Esophagus squamous epithelium (tissue), 4 donors: Measurements from ENCODE around the gene KLHL35.

Experiments
- POLR2A ChIP-seq, 4 donors: fragments of 450-650 bp; IDR thresholded peaks; one replicate each; pipeline ENCODE4 v1.6.1; 2017; ENCODE audit warnings: antibody characterized with exemption in 4 of 4, mild to moderate bottlenecking in 4 of 4, moderate library complexity in 3 of 4
- TF ChIP-seq, protein P1 (sequence below), 6 experiments: fragments of 450-650 bp in 4 of 6; fragments of 200-600 bp in 2 of 6; sonication (generic) in 2 of 6; IDR thresholded peaks; one replicate each; pipeline ENCODE4 v1.5.1; 2016 to 2019; ENCODE audit warnings: antibody characterized with exemption in 6 of 6, mild to moderate bottlenecking in 4 of 6, moderate library complexity in 4 of 6

- TF ChIP-seq POLR2A (IDR thresholded peaks at IDR 0.05), result no peak
- TF ChIP-seq, protein P1, sequence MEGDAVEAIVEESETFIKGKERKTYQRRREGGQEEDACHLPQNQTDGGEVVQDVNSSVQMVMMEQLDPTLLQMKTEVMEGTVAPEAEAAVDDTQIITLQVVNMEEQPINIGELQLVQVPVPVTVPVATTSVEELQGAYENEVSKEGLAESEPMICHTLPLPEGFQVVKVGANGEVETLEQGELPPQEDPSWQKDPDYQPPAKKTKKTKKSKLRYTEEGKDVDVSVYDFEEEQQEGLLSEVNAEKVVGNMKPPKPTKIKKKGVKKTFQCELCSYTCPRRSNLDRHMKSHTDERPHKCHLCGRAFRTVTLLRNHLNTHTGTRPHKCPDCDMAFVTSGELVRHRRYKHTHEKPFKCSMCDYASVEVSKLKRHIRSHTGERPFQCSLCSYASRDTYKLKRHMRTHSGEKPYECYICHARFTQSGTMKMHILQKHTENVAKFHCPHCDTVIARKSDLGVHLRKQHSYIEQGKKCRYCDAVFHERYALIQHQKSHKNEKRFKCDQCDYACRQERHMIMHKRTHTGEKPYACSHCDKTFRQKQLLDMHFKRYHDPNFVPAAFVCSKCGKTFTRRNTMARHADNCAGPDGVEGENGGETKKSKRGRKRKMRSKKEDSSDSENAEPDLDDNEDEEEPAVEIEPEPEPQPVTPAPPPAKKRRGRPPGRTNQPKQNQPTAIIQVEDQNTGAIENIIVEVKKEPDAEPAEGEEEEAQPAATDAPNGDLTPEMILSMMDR (IDR thresholded peaks at IDR 0.05), result no peak
These were observed 34.9 kb upstream of the KLHL35 start for GRCh38 chr11:75467881-75468280.
